ENCODE data around the gene WDR89.
"Not testable (repeated sequence)": the region's sequence is repeated elsewhere in the genome, so short reads cannot be mapped to it uniquely, and the experiment has no call there.

WDR89 gene

GRCh38 chr14:63596998-63597658, 44.5 kb downstream of the WDR89 start:
- no peak for DNase-seq (ENCODE audit: low read depth)

GRCh38 chr14:63594455-63595372, 47.0 kb downstream of the WDR89 start:
- DNase-seq (ENCODE audit: low read depth) = no peak

- DNase-seq (ENCODE audit: low read depth) = not testable (repeated sequence)
Measured at GRCh38 chr14:63583046-63583445, 58.6 kb downstream of the WDR89 start.

- DNase-seq (ENCODE audit: low read depth) = no peak
Measured at GRCh38 chr14:63581491-63581890, 60.2 kb downstream of the WDR89 start.

GRCh38 chr14:63578300-63578699, 63.4 kb downstream of the WDR89 start:
- peak; percentile 0 for DNase-seq (ENCODE audit: low read depth)

GRCh38 chr14:63573581-63573980, 68.1 kb downstream of the WDR89 start:
- DNase-seq (ENCODE audit: low read depth) = no peak

- no peak for DNase-seq (ENCODE audit: low read depth)
Measured at GRCh38 chr14:63565448-63565847, 76.2 kb downstream of the WDR89 start.

- no peak for DNase-seq (ENCODE audit: low read depth)
Measured at GRCh38 chr14:63564318-63564717, 77.4 kb downstream of the WDR89 start.

GRCh38 chr14:63563370-63564026, 78.2 kb downstream of the WDR89 start:
- no peak for DNase-seq (ENCODE audit: low read depth)

- DNase-seq (ENCODE audit: low read depth) = no peak
Measured at GRCh38 chr14:63562405-63562804, 79.3 kb downstream of the WDR89 start.

GRCh38 chr14:63555572-63555971, 86.1 kb downstream of the WDR89 start:
- no peak for DNase-seq (ENCODE audit: low read depth)

GRCh38 chr14:63551332-63551731, 90.3 kb downstream of the WDR89 start:
- DNase-seq (ENCODE audit: low read depth) = no peak

- DNase-seq (ENCODE audit: low read depth) = no peak
Measured at GRCh38 chr14:63547798-63548335, 93.8 kb downstream of the WDR89 start.
